Esophagus squamous epithelium (tissue), 5 donors: ENCODE data around the gene FLVCR2. TPM values are rescaled to one million over a fixed set of nuclear protein-coding genes. Genes with fewer than 3 reads are reported as not detected.

Experiments
- DNase-seq: peaks from one replicate; lab custom pipeline; 2025; lab: John Stamatoyannopoulos, UW
- H3K27ac ChIP-seq, 4 donors: fragments of 200-600 bp; sonication (generic); one replicate each; pipeline ENCODE4 v1.5.1; 2016 to 2019; ENCODE audit warnings: mild to moderate bottlenecking in 1 of 4
- H3K27me3 ChIP-seq, 4 donors: fragments of 200-600 bp; sonication (generic); 1 replicate in 3 of 4; 2 replicates in 1 of 4; pipeline versions ENCODE4 v1.5.1 to v1.6.0; 2017 to 2021; ENCODE audit warnings: antibody characterized with exemption in 1 of 4
- H3K36me3 ChIP-seq, 3 donors: fragments of 200-600 bp; sonication (generic); one replicate each; pipeline ENCODE4 v1.5.1; 2016 to 2019
- H3K4me1 ChIP-seq, 3 donors: fragments of 200-600 bp; sonication (generic); one replicate each; pipeline ENCODE4 v1.5.1; 2017 to 2019
- H3K4me3 ChIP-seq, 4 donors: fragments of 200-600 bp; sonication (generic); 1 replicate in 3 of 4; 2 replicates in 1 of 4; pipeline ENCODE4 v1.5.1; 2016 to 2019; ENCODE audit warnings: mild to moderate bottlenecking in 2 of 4, moderate library complexity in 1 of 4
- H3K9me3 ChIP-seq, 3 donors: fragments of 200-600 bp; sonication (generic); one replicate each; pipeline ENCODE4 v1.5.1; 2016 to 2019
- CTCF ChIP-seq, 6 experiments: fragments of 450-650 bp in 4 of 6; fragments of 200-600 bp in 2 of 6; sonication (generic) in 2 of 6; IDR thresholded peaks; one replicate each; pipeline ENCODE4 v1.5.1; 2016 to 2019; ENCODE audit warnings: antibody characterized with exemption in 6 of 6, mild to moderate bottlenecking in 4 of 6, moderate library complexity in 4 of 6
- POLR2A ChIP-seq, 4 donors: fragments of 450-650 bp; IDR thresholded peaks; one replicate each; pipeline ENCODE4 v1.6.1; 2017; ENCODE audit warnings: antibody characterized with exemption in 4 of 4, mild to moderate bottlenecking in 4 of 4, moderate library complexity in 3 of 4
- WGBS, 2 donors: methylation state at CpG; one replicate each; pipeline ENCODE4 v1.1.5; 2018; 5-methylcytosine and 5-hydroxymethylcytosine counted together
- intact Hi-C: fragments of 100-400 bp; cut with DNase I; formaldehyde crosslinking; loops from one replicate; pipeline ENCODE4 v1.15.0; 2022
- total RNA-seq, 4 donors: library from RNA; depleted of rRNA; stranded (reverse); fragments of >200 nt; gene quantifications; one replicate each; pipeline ENCODE4 v1.1.0, GENCODE V29; 2016
- donor health status: DM: yes; HTN: yes; CAD: no.

Gene FLVCR2
- total RNA-seq, 4 donors from 2014 or later: 1.1 to 7.6 (median 3.8) TPM

- no peaks in the 10 kb centered on the region for H3K9me3 ChIP-seq
- H3K36me3 ChIP-seq: peaks cover 4 to 76% (median 24%) of the 10 kb centered on the region in 3 donors
- H3K4me3 ChIP-seq: no peak overlapping the region
- H3K27ac ChIP-seq: no peak overlapping the region
- no peak for DNase-seq
- no peaks in the 10 kb centered on the region for H3K27me3 ChIP-seq
- peaks cover 6 to 26% (median 7%) of the 10 kb centered on the region in 3 donors for H3K4me1 ChIP-seq
- intact Hi-C loops: loop anchor here (2.0 kb wide), 1 partner anchor 76 kb away; the partner anchor contains the start of gene FLVCR2
- TF ChIP-seq CTCF (IDR thresholded peaks at IDR 0.05) (no peak), POLR2A (IDR thresholded peaks at IDR 0.05) (no peak)
- 0% methylated on average over 1 of the region's 1 CpG for WGBS, 2 donors
Observed at GRCh38 chr14:75655235-75655634, 76.8 kb downstream of the FLVCR2 start.

GRCh38 chr14:75657331-75657730 is 78.9 kb downstream of the FLVCR2 start:
- intact Hi-C loops: no loop called here
- Histone ChIP-seq H3K36me3 (peaks cover 0 to 55% (median 13%) of the 10 kb centered on the region in 3 donors), H3K4me3 (no peak overlapping the region), H3K27ac (no peak overlapping the region), H3K4me1 (peaks cover 12 to 36% (median 13%) of the 10 kb centered on the region in 3 donors), H3K27me3 (no peaks in the 10 kb centered on the region), H3K9me3 (no peaks in the 10 kb centered on the region)
- DNase-seq: no peak
- TF ChIP-seq CTCF (IDR thresholded peaks at IDR 0.05) (no peak), POLR2A (IDR thresholded peaks at IDR 0.05) (no peak)
- WGBS, 2 donors: 53 to 89% methylated on average over 4 of the region's 4 CpGs

GRCh38 chr14:75658957-75659356 is 80.5 kb downstream of the FLVCR2 start:
- no peak for DNase-seq
- peaks cover 0 to 46% (median 9%) of the 10 kb centered on the region in 3 donors for H3K36me3 ChIP-seq
- peaks cover 12 to 38% (median 13%) of the 10 kb centered on the region in 3 donors for H3K4me1 ChIP-seq
- H3K4me3 ChIP-seq: no peak overlapping the region
- intact Hi-C loops: no loop called here
- 94% methylated on average over 2 of the region's 2 CpGs for WGBS, 2 donors
- H3K27me3 ChIP-seq: no peaks in the 10 kb centered on the region
- H3K27ac ChIP-seq: no peak overlapping the region
- no peak for TF ChIP-seq CTCF (IDR thresholded peaks at IDR 0.05)
- TF ChIP-seq POLR2A (IDR thresholded peaks at IDR 0.05): no peak
- no peaks in the 10 kb centered on the region for H3K9me3 ChIP-seq

GRCh38 chr14:75660238-75660629 is 81.8 kb downstream of the FLVCR2 start:
- intact Hi-C loops: no loop called here
- H3K4me3 ChIP-seq: peak overlapping the region; percentile 74 to 91 (median 90)
- peaks cover 0 to 46% (median 3%) of the 10 kb centered on the region in 3 donors for H3K36me3 ChIP-seq
- peak overlapping the region; percentile 83 to 92 (median 90) for H3K27ac ChIP-seq
- H3K9me3 ChIP-seq: no peaks in the 10 kb centered on the region
- no peak for DNase-seq
- H3K4me1 ChIP-seq: peaks cover 12 to 36% (median 13%) of the 10 kb centered on the region in 3 donors
- WGBS, 2 donors: 5 to 11% methylated on average over 4 of the region's 4 CpGs
- no peaks in the 10 kb centered on the region for H3K27me3 ChIP-seq
- TF ChIP-seq POLR2A (IDR thresholded peaks at IDR 0.05): no peak
- TF ChIP-seq CTCF (IDR thresholded peaks at IDR 0.05): no peak

- 0 to 1% methylated on average over 29 to 34 of the region's 60 CpGs for WGBS, 2 donors
- peak in 1 of 6 experiments; percentile 5 for TF ChIP-seq CTCF (IDR thresholded peaks at IDR 0.05)
- TF ChIP-seq POLR2A (IDR thresholded peaks at IDR 0.05): peak in 3 of 4 donors; percentile 30 to 75 (median 74)
- Histone ChIP-seq H3K9me3 (no peaks in the 10 kb centered on the region), H3K4me1 (peaks cover 12 to 36% (median 13%) of the 10 kb centered on the region in 3 donors), H3K27me3 (no peaks in the 10 kb centered on the region), H3K27ac (peak within 1 kb of the TSS; percentile 83 to 92 (median 90)), H3K36me3 (peaks cover 0 to 46% (median 3%) of the 10 kb centered on the region in 3 donors), H3K4me3 (peak within 1 kb of the TSS; percentile 74 to 91 (median 90))
- DNase-seq: peak; percentile 94
- intact Hi-C loops: no loop called here
Observed at GRCh38 chr14:75660630-75661498, 82.4 kb downstream of the FLVCR2 start, which contains the start of the genes ERG28 and TTLL5. ERG28 (minus strand) TSS chr14:75660876; CDS start chr14:75657502, 3,374 bp downstream. TTLL5 (plus strand) TSS chr14:75661246; CDS start chr14:75663150, 1,904 bp downstream.
